GM20000 (cell line): Measurements from ENCODE around the gene DOC2A.

Experiments
- DNase-seq: peaks from one replicate; pipeline ENCODE4 v3.0.0; 2012; ENCODE audit warnings: low spot score
- CTCF ChIP-seq: IDR thresholded peaks from 2 replicates; pipeline ENCODE4 v1.5.1; 2012; ENCODE audit warnings: mild to moderate bottlenecking, control low read depth; ENCODE audit errors: extremely low read depth, missing control alignments

Gene DOC2A

GRCh38 chr16:29984764-29985147 lies 26.1 kb downstream of the DOC2A start:
- TF ChIP-seq CTCF: no peak

GRCh38 chr16:29984137-29984763 lies 26.6 kb downstream of the DOC2A start:
- DNase-seq: no peak
- no peak for TF ChIP-seq CTCF

More at GRCh38 chr16:29984764-29985147, 26.1 kb downstream of the DOC2A start:
- no peak for DNase-seq

- DNase-seq: no peak
- TF ChIP-seq CTCF: no peak
Measured at GRCh38 chr16:29983420-29984136, 27.2 kb downstream of the DOC2A start.

DNA sequence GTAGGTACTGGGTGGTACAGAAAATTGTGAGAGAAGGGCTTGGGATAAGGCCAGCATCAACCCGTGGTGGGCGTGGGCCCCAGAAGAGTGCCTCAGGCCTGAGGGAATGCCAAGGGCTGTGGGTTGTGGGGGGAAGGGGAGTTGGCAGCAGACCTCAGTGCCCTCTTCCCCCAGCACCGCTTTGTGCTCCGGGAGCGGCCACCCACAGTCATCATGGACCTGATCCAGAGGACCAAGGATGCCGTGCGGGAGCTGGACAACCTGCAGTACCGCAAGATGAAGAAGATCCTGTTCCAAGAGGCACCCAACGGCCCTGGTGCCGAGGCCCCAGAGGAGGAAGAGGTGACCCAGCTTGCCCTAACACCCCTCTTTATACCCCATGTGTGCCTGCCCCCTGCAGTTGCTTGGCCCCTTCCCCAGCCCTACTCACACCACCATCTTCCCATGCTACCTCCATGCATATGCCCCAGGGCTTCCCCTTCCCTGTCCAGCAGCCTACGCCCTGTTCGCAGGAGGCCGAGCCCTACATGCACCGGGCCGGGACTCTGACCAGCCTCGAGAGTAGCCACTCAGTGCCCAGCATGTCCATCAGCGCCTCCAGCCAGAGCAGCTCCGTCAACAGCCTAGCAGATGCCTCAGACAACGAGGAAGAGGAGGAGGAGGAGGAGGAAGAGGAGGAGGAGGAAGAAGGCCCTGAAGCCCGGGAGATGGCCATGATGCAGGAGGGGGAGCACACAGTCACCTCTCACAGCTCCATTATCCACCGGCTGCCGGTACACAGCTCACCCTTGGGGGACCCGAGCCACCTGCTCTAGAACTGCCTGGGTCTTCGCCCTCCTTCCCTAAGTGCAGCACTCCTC lies 28.0 kb downstream of the DOC2A start:
- no peak for DNase-seq
- no peak for TF ChIP-seq CTCF

- no peak for DNase-seq
- TF ChIP-seq CTCF: no peak
Measured at GRCh38 chr16:29978564-29979270, 32.1 kb downstream of the DOC2A start.

GRCh38 chr16:29978081-29978480 lies 32.7 kb downstream of the DOC2A start:
- no peak for DNase-seq
- no peak for TF ChIP-seq CTCF
